Loucy (cell line): Measurements from ENCODE around the gene IGSF6.

Source experiments
- H2AFZ ChIP-seq: fragments of 200-600 bp; sonication (generic); 2 replicates; pipeline ENCODE4 v1.6.0; 2016; ENCODE audit warnings: antibody characterized with exemption, mild to moderate bottlenecking, low read length, moderate library complexity
- H3F3A ChIP-seq: fragments of 200-600 bp; 2 replicates; pipeline ENCODE4 v1.6.0; 2016; ENCODE audit warnings: antibody characterized with exemption, low read depth, mild to moderate bottlenecking
- H3K27me3 ChIP-seq: fragments of 200-600 bp; sonication (generic); 2 replicates; pipeline ENCODE4 v1.6.1; 2014; ENCODE audit warnings: low read length, mild to moderate bottlenecking; ENCODE audit not compliant: insufficient read depth, poor library complexity, severe bottlenecking
- H3K36me3 ChIP-seq: fragments of 200-600 bp; sonication (generic); 2 replicates; pipeline ENCODE4 v1.6.1; 2016; ENCODE audit warnings: low read length; ENCODE audit not compliant: insufficient read depth
- H3K4me1 ChIP-seq: fragments of 200-600 bp; sonication (generic); 2 replicates; pipeline ENCODE4 v1.5.1; 2014; ENCODE audit warnings: low read length, mild to moderate bottlenecking; ENCODE audit not compliant: insufficient read depth, poor library complexity, severe bottlenecking
- H3K4me2 ChIP-seq: fragments of 200-600 bp; sonication (generic); 2 replicates; pipeline ENCODE4 v1.6.0; 2014; ENCODE audit warnings: antibody characterized with exemption, low read length, low read depth, mild to moderate bottlenecking; ENCODE audit not compliant: poor library complexity, severe bottlenecking
- H3K4me3 ChIP-seq: fragments of 200-600 bp; sonication (generic); 2 replicates; pipeline ENCODE4 v1.5.1; 2014; ENCODE audit warnings: low read length, mild to moderate bottlenecking, mixed read lengths; ENCODE audit not compliant: poor library complexity, severe bottlenecking
- H3K79me2 ChIP-seq: fragments of 200-600 bp; sonication (generic); 2 replicates; pipeline ENCODE4 v1.6.1; 2014; ENCODE audit warnings: low read length; ENCODE audit not compliant: insufficient read depth
- H3K9ac ChIP-seq: fragments of 200-600 bp; sonication (generic); 2 replicates; pipeline ENCODE4 v1.6.0; 2014; ENCODE audit warnings: mild to moderate bottlenecking, low read depth, low read length, moderate library complexity; ENCODE audit not compliant: poor library complexity, severe bottlenecking
- H3K9me2 ChIP-seq: fragments of 200-600 bp; sonication (generic); replicated peaks from 2 replicates; pipeline ENCODE4 v1.6.1; 2016; ENCODE audit warnings: low read depth, low read length, mixed read lengths
- H3K9me3 ChIP-seq: fragments of 200-600 bp; sonication (generic); 2 replicates; pipeline ENCODE4 v1.6.1; 2014; ENCODE audit warnings: mild to moderate bottlenecking, antibody characterized with exemption, low read length, low read depth; ENCODE audit not compliant: insufficient read depth
- H4K20me1 ChIP-seq: fragments of 200-600 bp; sonication (generic); 2 replicates; pipeline ENCODE4 v1.6.0; 2014; ENCODE audit warnings: antibody characterized with exemption, low read length, mild to moderate bottlenecking; ENCODE audit not compliant: insufficient read depth, poor library complexity, severe bottlenecking
- EZH2phosphoT487 ChIP-seq: fragments of 200-600 bp; IDR thresholded peaks from 2 replicates; pipeline ENCODE4 v1.6.1; 2018; ENCODE audit warnings: antibody characterized with exemption, mild to moderate bottlenecking, moderate library complexity, borderline replicate concordance
- TF ChIP-seq, protein P1 (sequence below): fragments of 200-600 bp; sonication (generic); conservative IDR thresholded peaks from 2 replicates; pipeline ENCODE4 v1.5.1; 2014; ENCODE audit warnings: mild to moderate bottlenecking, antibody characterized with exemption, low read length

IGSF6 gene

DNA sequence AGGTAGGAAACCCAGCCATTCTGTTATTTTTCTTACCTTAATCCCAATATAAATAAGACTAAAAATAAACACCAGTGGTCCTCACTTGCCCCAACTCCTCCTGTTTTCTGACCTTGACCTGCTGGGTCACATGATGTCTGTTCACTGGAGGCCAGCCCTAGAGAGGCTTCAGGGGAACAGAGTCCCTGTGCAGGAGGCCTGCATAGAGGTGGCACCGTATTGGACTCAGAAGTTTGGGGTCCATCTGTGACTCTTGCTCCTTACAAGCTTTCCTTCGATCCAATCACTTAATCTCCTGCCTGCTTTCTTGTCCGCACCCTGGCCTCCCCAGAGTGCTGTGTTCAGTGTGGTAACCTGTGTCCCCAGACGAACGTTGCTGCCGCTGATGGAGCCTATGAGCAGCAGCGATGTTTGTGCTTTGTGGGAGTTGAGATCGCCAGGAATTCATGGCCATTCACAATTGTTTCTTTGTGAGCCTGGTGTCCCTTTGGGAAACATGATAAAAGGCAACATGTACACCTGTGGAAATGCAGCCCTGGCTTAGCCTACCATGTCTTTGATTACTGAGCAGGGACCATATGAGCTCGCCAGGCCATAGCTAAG, 4.7 kb downstream of the IGSF6 start:
- TF ChIP-seq EZH2phosphoT487 = no peak
- TF ChIP-seq, protein P1, sequence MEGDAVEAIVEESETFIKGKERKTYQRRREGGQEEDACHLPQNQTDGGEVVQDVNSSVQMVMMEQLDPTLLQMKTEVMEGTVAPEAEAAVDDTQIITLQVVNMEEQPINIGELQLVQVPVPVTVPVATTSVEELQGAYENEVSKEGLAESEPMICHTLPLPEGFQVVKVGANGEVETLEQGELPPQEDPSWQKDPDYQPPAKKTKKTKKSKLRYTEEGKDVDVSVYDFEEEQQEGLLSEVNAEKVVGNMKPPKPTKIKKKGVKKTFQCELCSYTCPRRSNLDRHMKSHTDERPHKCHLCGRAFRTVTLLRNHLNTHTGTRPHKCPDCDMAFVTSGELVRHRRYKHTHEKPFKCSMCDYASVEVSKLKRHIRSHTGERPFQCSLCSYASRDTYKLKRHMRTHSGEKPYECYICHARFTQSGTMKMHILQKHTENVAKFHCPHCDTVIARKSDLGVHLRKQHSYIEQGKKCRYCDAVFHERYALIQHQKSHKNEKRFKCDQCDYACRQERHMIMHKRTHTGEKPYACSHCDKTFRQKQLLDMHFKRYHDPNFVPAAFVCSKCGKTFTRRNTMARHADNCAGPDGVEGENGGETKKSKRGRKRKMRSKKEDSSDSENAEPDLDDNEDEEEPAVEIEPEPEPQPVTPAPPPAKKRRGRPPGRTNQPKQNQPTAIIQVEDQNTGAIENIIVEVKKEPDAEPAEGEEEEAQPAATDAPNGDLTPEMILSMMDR = no peak
- Histone ChIP-seq H4K20me1 (peaks cover 8% of the 10 kb centered on the region), H3K4me2 (peak overlapping the region; percentile 90), H3K4me1 (peaks cover 55% of the 10 kb centered on the region), H3K27me3 (no peaks in the 10 kb centered on the region), H3K79me2 (peaks cover 63% of the 10 kb centered on the region), H3K9me3 (no peaks in the 10 kb centered on the region), H3K9ac (peak overlapping the region; percentile 66), H3K36me3 (0 out of 2 replicates have a peak, but pooled peaks cover 4% of the 10 kb centered on the region), H3F3A (peaks cover 28% of the 10 kb centered on the region), H3K9me2 (no peaks in the 10 kb centered on the region), H2AFZ (no peak overlapping the region), H3K4me3 (peak overlapping the region; percentile 56)

DNA sequence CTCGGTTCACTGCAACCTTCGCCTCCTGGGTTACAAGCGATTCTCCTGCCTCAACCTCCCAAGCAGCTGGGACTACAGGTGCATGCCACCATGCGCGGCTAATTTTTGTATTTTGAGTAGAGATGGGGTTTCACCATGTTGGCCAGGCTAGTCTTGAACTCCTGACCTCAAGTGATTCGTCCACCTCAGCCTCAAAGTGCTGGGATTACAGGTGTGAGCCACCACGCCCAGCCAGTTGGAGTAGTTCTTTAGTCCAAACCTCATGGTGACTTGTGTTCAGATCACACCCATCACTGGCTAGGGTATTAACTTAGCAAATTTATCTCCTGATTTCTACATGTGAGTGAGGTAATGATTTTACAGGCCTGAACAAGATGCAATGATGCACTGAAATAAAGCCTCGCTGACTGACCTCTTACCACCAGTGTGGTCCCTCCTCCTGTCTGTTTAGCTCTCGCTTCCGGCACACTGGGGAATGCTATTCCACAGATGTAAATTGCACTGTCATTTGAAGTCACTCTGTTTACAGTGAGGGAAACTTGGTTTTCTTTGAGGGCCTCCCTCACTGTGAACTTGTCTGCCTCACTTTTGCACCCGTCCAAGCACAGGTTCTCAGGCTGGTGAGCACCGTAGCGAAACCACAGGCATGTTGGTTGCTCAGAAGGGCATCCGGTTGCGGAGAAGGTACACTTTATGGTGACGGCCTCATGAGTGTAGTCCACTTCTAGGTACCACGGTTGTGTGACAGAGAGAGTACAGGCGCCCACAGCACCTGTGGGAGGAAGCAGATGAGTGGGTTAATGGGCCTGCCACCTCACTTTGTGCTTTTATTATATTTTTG, 5.5 kb downstream of the IGSF6 start:
- Histone ChIP-seq H3K27me3 (no peaks in the 10 kb centered on the region), H3K36me3 (0 out of 2 replicates have a peak, but pooled peaks cover 4% of the 10 kb centered on the region), H3K4me2 (peak overlapping the region; percentile 90), H3K4me1 (peaks cover 55% of the 10 kb centered on the region), H3K79me2 (peaks cover 61% of the 10 kb centered on the region), H3K4me3 (peak overlapping the region; percentile 67), H3K9ac (peak overlapping the region; percentile 66), H3F3A (peaks cover 28% of the 10 kb centered on the region), H2AFZ (no peak overlapping the region), H3K9me3 (no peaks in the 10 kb centered on the region), H4K20me1 (peaks cover 8% of the 10 kb centered on the region), H3K9me2 (no peaks in the 10 kb centered on the region)
- TF ChIP-seq EZH2phosphoT487 = no peak

DNA sequence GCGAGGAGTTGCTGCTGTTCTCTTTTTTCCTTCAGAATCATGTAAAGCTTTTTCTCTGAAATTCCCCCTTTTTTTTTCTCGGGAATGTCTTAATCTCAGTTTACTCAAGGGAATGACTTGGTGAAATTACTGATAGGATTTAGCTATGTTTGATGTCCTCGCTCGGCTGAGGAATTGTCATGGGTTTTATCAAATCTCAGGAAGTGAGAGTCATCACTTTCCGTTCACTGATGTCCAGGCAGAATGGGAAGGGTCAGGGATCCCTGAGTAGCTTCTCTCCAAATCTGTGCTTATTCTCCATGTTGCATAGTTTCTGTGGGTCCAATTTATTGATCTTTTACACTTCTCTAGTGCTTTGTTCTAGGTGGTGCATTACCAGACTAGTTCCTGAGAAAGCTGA, 6.3 kb downstream of the IGSF6 start:
- Histone ChIP-seq H3K9me3 (no peaks in the 10 kb centered on the region), H3K27me3 (no peaks in the 10 kb centered on the region), H3K79me2 (peaks cover 62% of the 10 kb centered on the region), H3K9ac (peak overlapping the region; percentile 63), H3K4me3 (peak overlapping the region; percentile 67), H3K9me2 (no peaks in the 10 kb centered on the region), H3K4me1 (peaks cover 55% of the 10 kb centered on the region), H3K4me2 (peak overlapping the region; percentile 90), H3F3A (peaks cover 28% of the 10 kb centered on the region), H4K20me1 (peaks cover 9% of the 10 kb centered on the region), H3K36me3 (0 out of 2 replicates have a peak, but pooled peaks cover 4% of the 10 kb centered on the region), H2AFZ (no peak overlapping the region)
- TF ChIP-seq, protein P1 = no peak
- TF ChIP-seq EZH2phosphoT487 = no peak
